ENCODE data around the gene KRTAP2-4.

DNA sequence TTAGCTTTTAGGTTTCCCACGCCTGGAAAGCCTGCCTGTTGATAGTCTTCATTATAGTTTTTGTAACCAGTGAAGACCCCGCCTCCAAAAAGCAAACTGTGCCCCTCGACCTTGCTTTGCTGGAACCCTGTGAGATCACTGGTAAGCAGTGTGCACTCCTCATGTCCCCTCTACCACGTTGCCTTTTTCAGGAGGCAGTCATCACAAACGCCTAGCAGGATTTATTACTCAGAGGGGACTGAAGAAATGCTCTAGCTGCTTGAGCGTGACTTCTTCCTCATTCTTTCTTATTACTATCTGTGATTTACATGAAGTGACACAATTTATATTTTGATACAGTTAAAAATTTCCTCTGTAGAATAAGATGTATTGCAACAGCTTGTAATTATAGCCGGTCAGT, 50.2 kb downstream of the KRTAP2-4 start:
- TF ChIP-seq, protein P1, sequence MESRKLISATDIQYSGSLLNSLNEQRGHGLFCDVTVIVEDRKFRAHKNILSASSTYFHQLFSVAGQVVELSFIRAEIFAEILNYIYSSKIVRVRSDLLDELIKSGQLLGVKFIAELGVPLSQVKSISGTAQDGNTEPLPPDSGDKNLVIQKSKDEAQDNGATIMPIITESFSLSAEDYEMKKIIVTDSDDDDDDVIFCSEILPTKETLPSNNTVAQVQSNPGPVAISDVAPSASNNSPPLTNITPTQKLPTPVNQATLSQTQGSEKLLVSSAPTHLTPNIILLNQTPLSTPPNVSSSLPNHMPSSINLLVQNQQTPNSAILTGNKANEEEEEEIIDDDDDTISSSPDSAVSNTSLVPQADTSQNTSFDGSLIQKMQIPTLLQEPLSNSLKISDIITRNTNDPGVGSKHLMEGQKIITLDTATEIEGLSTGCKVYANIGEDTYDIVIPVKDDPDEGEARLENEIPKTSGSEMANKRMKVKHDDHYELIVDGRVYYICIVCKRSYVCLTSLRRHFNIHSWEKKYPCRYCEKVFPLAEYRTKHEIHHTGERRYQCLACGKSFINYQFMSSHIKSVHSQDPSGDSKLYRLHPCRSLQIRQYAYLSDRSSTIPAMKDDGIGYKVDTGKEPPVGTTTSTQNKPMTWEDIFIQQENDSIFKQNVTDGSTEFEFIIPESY (IDR thresholded peaks at IDR 0.05; ENCODE audit: extremely low read depth, insufficient replicate concordance, low read length) = no peak
- no peak for TF ChIP-seq POLR2A (IDR thresholded peaks at IDR 0.05; ENCODE audit: borderline replicate concordance, extremely low read depth, insufficient read depth, insufficient read length)
- no peak for TF ChIP-seq EZH2phosphoT487 (IDR thresholded peaks at IDR 0.05; ENCODE audit: borderline replicate concordance)
- TF ChIP-seq, protein P2, sequence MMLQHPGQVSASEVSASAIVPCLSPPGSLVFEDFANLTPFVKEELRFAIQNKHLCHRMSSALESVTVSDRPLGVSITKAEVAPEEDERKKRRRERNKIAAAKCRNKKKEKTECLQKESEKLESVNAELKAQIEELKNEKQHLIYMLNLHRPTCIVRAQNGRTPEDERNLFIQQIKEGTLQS (IDR thresholded peaks at IDR 0.05) = no peak
- TF ChIP-seq ZNF274 (IDR thresholded peaks at IDR 0.05; ENCODE audit: low read depth, low read length) = no peak
- no peak for TF ChIP-seq POLR2AphosphoS5 (IDR thresholded peaks at IDR 0.05; ENCODE audit: low read depth, low read length)
- TF ChIP-seq, protein P3, sequence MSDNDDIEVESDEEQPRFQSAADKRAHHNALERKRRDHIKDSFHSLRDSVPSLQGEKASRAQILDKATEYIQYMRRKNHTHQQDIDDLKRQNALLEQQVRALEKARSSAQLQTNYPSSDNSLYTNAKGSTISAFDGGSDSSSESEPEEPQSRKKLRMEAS (IDR thresholded peaks at IDR 0.05) = no peak
- TF ChIP-seq RAD21 (IDR thresholded peaks at IDR 0.05; ENCODE audit: low read depth) = no peak
- TF ChIP-seq, protein P4, sequence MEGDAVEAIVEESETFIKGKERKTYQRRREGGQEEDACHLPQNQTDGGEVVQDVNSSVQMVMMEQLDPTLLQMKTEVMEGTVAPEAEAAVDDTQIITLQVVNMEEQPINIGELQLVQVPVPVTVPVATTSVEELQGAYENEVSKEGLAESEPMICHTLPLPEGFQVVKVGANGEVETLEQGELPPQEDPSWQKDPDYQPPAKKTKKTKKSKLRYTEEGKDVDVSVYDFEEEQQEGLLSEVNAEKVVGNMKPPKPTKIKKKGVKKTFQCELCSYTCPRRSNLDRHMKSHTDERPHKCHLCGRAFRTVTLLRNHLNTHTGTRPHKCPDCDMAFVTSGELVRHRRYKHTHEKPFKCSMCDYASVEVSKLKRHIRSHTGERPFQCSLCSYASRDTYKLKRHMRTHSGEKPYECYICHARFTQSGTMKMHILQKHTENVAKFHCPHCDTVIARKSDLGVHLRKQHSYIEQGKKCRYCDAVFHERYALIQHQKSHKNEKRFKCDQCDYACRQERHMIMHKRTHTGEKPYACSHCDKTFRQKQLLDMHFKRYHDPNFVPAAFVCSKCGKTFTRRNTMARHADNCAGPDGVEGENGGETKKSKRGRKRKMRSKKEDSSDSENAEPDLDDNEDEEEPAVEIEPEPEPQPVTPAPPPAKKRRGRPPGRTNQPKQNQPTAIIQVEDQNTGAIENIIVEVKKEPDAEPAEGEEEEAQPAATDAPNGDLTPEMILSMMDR (IDR thresholded peaks at IDR 0.05 in 2 of 3, conservative IDR thresholded peaks at IDR 0.05 in 1 of 3; ENCODE audit: borderline replicate concordance in 1 of 3, insufficient read depth in 1 of 3, low read depth in 2 of 3, low read length in 2 of 3) = no peak
- TF ChIP-seq ELF1 (IDR thresholded peaks at IDR 0.05; ENCODE audit: borderline replicate concordance, low read depth) = no peak
- no peak for TF ChIP-seq YY1 (IDR thresholded peaks at IDR 0.05; ENCODE audit: extremely low read depth, insufficient replicate concordance, low read depth, low read length)
- TF ChIP-seq SRF (IDR thresholded peaks at IDR 0.05; ENCODE audit: low read depth) = no peak
- TF ChIP-seq EZH2 (IDR thresholded peaks at IDR 0.05) = no peak
- no peak for TF ChIP-seq SIN3A (IDR thresholded peaks at IDR 0.05; ENCODE audit: low read depth)
